HAP-1 (cell line): ENCODE measurements around the gene BLOC1S4.

Experiments used
- DNase-seq, 2 experiments: peaks; one replicate each; pipeline ENCODE4 v3.0.0-alpha.2; 2016 to 2020; ENCODE audit warnings: low spot score in 2 of 2
- H3K27me3 ChIP-seq: fragments of 250-450 bp; sonication (Bioruptor Pico); 2 replicates; pipeline ENCODE4 v1.5.1; 2020; ENCODE audit warnings: low read depth, mild to moderate bottlenecking, moderate library complexity
- H3K36me3 ChIP-seq: fragments of 250-450 bp; sonication (Bioruptor Pico); replicated peaks from 2 replicates; pipeline ENCODE4 v1.5.1; 2020; ENCODE audit warnings: mild to moderate bottlenecking
- H3K4me1 ChIP-seq: fragments of 250-450 bp; sonication (Bioruptor Pico); 2 replicates; pipeline ENCODE4 v1.5.1; 2020; ENCODE audit warnings: mild to moderate bottlenecking
- H3K4me3 ChIP-seq: fragments of 250-450 bp; sonication (Bioruptor Pico); 2 replicates; pipeline ENCODE4 v1.5.1; 2020; ENCODE audit warnings: mild to moderate bottlenecking, moderate library complexity
- H3K9me3 ChIP-seq: fragments of 250-450 bp; sonication (Bioruptor Pico); 2 replicates; pipeline ENCODE4 v1.5.1; 2020; ENCODE audit warnings: mild to moderate bottlenecking, moderate library complexity
- in situ Hi-C: fragments of 300-500 bp; cut with MboI; formaldehyde crosslinking; loops from 3 replicates; pipeline ENCODE4 v1.14.3; 2020; ENCODE audit warnings: low sequenced_read_pairs, inconsistent platforms, mixed read lengths

The BLOC1S4 gene

GRCh38 chr4:6761649-6762615 is 46.0 kb downstream of the BLOC1S4 start:
- Histone ChIP-seq H3K27me3 (no peaks in the 10 kb centered on the region), H3K4me3 (no peak overlapping the region), H3K36me3 (no peaks in the 10 kb centered on the region), H3K9me3 (no peaks in the 10 kb centered on the region), H3K4me1 (no peaks in the 10 kb centered on the region)
- DNase-seq, result no peak
- in situ Hi-C loops, result no loop called here

- no peak for DNase-seq
- Histone ChIP-seq H3K4me3 (no peak overlapping the region), H3K27me3 (no peaks in the 10 kb centered on the region), H3K4me1 (no peaks in the 10 kb centered on the region), H3K36me3 (no peaks in the 10 kb centered on the region), H3K9me3 (no peaks in the 10 kb centered on the region)
- in situ Hi-C loops, result no loop called here
Measured at GRCh38 chr4:6763330-6763851, 47.4 kb downstream of the BLOC1S4 start.

GRCh38 chr4:6764976-6765620 is 49.1 kb downstream of the BLOC1S4 start:
- no peak for DNase-seq
- H3K9me3 ChIP-seq, result no peaks in the 10 kb centered on the region
- in situ Hi-C loops, result no loop called here
- no peaks in the 10 kb centered on the region for H3K4me1 ChIP-seq
- no peaks in the 10 kb centered on the region for H3K27me3 ChIP-seq
- H3K4me3 ChIP-seq, result no peak overlapping the region
- H3K36me3 ChIP-seq, result no peaks in the 10 kb centered on the region

GRCh38 chr4:6765703-6766102 is 49.7 kb downstream of the BLOC1S4 start:
- no peak overlapping the region for H3K4me3 ChIP-seq
- no peaks in the 10 kb centered on the region for H3K36me3 ChIP-seq
- H3K4me1 ChIP-seq, result no peaks in the 10 kb centered on the region
- H3K9me3 ChIP-seq, result no peaks in the 10 kb centered on the region
- H3K27me3 ChIP-seq, result no peaks in the 10 kb centered on the region
- no peak for DNase-seq
- in situ Hi-C loops, result no loop called here
